Spleen (tissue), 7 donors: ENCODE results near the gene SCUBE2.

Source experiments
- POLR2A ChIP-seq, 3 donors: fragments of 450-650 bp; IDR thresholded peaks; one replicate each; pipeline ENCODE4 v1.5.1; 2017; ENCODE audit warnings: antibody characterized with exemption in 3 of 3, mild to moderate bottlenecking in 1 of 3
- TF ChIP-seq, protein P1 (sequence below), 11 experiments: fragments of 200-600 bp in 7 of 11; fragments of 450-650 bp in 4 of 11; sonication (generic) in 4 of 11; IDR thresholded peaks in 8 of 11; conservative IDR thresholded peaks in 3 of 11; 1 replicate in 7 of 11; 2 replicates in 4 of 11; pipeline versions ENCODE4 v1.4.0 to v1.8.0; 2016 to 2021; ENCODE audit warnings: antibody characterized with exemption in 11 of 11, inconsistent platforms in 4 of 11, mild to moderate bottlenecking in 1 of 11
- donor health status: DM: no; HTN: no; CAD: no; lungs with moderate emphysema.
- donor health status: DM: no; HTN: no; CAD: no.
- donor health status: DM: no; HTN: no; CAD: no.

DNA sequence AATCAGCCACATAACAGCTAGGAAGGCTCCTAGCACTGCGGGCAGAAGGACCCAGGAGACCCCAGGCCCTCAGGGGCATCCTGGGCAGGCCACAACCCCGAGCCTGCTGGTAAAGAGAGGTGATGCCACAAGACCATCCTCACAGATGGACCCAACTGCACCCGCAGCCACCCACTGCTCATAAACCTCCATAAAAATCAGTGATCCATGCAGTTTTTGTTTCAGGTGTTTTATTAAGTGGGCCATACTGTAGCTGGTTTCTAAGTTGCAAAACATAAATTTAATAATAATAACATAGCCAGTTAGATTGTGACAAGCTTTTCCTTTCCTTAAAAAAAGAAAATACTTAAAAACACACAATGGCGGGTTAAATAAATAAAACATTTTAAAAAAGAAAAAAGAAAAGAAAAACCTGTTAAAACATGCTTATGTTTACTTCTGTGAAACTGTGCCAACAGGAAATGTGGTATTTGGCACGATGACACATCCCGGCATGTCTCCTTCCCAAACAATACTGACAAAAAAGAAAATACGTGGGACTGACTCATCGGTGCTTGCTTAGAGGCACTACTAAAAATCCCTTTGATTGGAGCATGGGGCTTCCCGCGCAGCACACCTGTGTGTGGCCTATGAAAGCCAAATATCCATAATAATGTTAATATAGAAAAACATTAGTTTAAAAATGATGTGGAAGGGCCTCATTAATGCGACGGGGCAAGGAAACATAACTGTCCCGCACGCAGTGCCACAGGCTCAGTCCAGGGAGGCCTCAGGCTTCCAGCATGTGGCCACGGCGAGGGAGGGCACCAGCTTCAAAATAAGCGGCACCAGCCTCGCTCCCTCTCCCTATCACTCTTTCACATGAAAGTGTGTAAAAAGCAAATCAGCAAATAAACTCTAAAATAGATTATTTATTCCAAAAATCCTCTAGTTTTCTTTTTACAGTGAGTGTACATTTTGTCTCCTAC, 47.5 kb upstream of the SCUBE2 start:
- TF ChIP-seq, protein P1, sequence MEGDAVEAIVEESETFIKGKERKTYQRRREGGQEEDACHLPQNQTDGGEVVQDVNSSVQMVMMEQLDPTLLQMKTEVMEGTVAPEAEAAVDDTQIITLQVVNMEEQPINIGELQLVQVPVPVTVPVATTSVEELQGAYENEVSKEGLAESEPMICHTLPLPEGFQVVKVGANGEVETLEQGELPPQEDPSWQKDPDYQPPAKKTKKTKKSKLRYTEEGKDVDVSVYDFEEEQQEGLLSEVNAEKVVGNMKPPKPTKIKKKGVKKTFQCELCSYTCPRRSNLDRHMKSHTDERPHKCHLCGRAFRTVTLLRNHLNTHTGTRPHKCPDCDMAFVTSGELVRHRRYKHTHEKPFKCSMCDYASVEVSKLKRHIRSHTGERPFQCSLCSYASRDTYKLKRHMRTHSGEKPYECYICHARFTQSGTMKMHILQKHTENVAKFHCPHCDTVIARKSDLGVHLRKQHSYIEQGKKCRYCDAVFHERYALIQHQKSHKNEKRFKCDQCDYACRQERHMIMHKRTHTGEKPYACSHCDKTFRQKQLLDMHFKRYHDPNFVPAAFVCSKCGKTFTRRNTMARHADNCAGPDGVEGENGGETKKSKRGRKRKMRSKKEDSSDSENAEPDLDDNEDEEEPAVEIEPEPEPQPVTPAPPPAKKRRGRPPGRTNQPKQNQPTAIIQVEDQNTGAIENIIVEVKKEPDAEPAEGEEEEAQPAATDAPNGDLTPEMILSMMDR (IDR thresholded peaks at IDR 0.05 in 8 of 11, conservative IDR thresholded peaks at IDR 0.05 in 3 of 11) = no peak
- no peak for TF ChIP-seq POLR2A (IDR thresholded peaks at IDR 0.05)
